PFSK-1 (cell line): ENCODE results near the gene LRRC41.

ENCODE experiments used
- FOXP2 ChIP-seq: optimal IDR thresholded peaks from 2 replicates; pipeline ENCODE3; 2011; ENCODE audit warnings: borderline replicate concordance, control low read depth, inconsistent platforms; ENCODE audit not compliant: insufficient read depth; ENCODE audit errors: extremely low read length, extremely low read depth
- POLR2AphosphoS5 ChIP-seq: IDR thresholded peaks from 2 replicates; pipeline ENCODE4 v1.6.1; 2012; ENCODE audit warnings: low read depth, mild to moderate bottlenecking, control low read depth, low read length, moderate library complexity
- SIN3A ChIP-seq: IDR thresholded peaks from 2 replicates; pipeline ENCODE4 v1.6.1; 2012; ENCODE audit warnings: mild to moderate bottlenecking, low read length, moderate library complexity, borderline replicate concordance; ENCODE audit not compliant: insufficient read depth
- TAF1 ChIP-seq: IDR thresholded peaks from 2 replicates; pipeline ENCODE4 v1.6.1; 2012; ENCODE audit warnings: low read length, control low read depth, borderline replicate concordance; ENCODE audit not compliant: insufficient read depth
- TF ChIP-seq, protein P1 (sequence below), 2 experiments: IDR thresholded peaks; 2 replicates each; pipeline versions ENCODE4 v1.6.1 to v1.8.0; 2011 to 2012; ENCODE audit warnings: low read depth in 2 of 2, low read length in 2 of 2, control low read depth in 1 of 2, inconsistent platforms in 1 of 2, mild to moderate bottlenecking in 1 of 2, moderate library complexity in 1 of 2; ENCODE audit not compliant: insufficient read depth in 1 of 2

The LRRC41 gene

GRCh38 chr1:46317323-46317722, 13.9 kb upstream of the LRRC41 start:
- TF ChIP-seq, protein P1, sequence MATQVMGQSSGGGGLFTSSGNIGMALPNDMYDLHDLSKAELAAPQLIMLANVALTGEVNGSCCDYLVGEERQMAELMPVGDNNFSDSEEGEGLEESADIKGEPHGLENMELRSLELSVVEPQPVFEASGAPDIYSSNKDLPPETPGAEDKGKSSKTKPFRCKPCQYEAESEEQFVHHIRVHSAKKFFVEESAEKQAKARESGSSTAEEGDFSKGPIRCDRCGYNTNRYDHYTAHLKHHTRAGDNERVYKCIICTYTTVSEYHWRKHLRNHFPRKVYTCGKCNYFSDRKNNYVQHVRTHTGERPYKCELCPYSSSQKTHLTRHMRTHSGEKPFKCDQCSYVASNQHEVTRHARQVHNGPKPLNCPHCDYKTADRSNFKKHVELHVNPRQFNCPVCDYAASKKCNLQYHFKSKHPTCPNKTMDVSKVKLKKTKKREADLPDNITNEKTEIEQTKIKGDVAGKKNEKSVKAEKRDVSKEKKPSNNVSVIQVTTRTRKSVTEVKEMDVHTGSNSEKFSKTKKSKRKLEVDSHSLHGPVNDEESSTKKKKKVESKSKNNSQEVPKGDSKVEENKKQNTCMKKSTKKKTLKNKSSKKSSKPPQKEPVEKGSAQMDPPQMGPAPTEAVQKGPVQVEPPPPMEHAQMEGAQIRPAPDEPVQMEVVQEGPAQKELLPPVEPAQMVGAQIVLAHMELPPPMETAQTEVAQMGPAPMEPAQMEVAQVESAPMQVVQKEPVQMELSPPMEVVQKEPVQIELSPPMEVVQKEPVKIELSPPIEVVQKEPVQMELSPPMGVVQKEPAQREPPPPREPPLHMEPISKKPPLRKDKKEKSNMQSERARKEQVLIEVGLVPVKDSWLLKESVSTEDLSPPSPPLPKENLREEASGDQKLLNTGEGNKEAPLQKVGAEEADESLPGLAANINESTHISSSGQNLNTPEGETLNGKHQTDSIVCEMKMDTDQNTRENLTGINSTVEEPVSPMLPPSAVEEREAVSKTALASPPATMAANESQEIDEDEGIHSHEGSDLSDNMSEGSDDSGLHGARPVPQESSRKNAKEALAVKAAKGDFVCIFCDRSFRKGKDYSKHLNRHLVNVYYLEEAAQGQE (IDR thresholded peaks at IDR 0.05; ENCODE audit: insufficient read depth in 1 of 2, low read depth in 2 of 2, low read length in 2 of 2): no peak
- no peak for TF ChIP-seq TAF1
- TF ChIP-seq POLR2AphosphoS5: peak; percentile 40; the same call in 1 of the 2 replicates
- TF ChIP-seq FOXP2: no peak
- no peak for TF ChIP-seq SIN3A

GRCh38 chr1:46315669-46316403, 12.4 kb upstream of the LRRC41 start:
- TF ChIP-seq, protein P1 (IDR thresholded peaks at IDR 0.05; ENCODE audit: insufficient read depth in 1 of 2, low read depth in 2 of 2, low read length in 2 of 2): no peak
- no peak for TF ChIP-seq POLR2AphosphoS5
- TF ChIP-seq FOXP2: no peak
- no peak for TF ChIP-seq SIN3A
- no peak for TF ChIP-seq TAF1

DNA sequence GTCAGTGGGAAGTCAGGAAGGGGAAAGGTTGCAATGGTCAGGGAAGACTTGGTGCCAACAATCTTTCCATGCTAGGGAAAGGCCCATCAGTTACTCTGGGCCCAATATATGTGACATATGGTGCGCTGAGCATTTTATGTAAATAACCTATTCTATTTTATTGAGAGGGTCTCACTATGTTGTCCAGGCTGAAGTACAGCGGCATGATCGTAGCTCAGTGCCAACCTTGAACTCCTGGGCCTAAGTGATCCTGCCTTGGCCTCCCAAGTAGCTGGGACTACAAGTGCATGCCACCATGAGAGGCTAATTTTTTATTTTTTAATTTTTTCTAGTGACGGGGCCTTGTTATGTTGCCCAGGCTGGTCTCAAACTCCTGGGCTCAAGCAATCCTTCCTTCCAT, 6.9 kb upstream of the LRRC41 start:
- TF ChIP-seq FOXP2 (no peak), SIN3A (no peak), POLR2AphosphoS5 (no peak), TAF1 (no peak)
- TF ChIP-seq, protein P1 (IDR thresholded peaks at IDR 0.05; ENCODE audit: insufficient read depth in 1 of 2, low read depth in 2 of 2, low read length in 2 of 2): no peak

DNA sequence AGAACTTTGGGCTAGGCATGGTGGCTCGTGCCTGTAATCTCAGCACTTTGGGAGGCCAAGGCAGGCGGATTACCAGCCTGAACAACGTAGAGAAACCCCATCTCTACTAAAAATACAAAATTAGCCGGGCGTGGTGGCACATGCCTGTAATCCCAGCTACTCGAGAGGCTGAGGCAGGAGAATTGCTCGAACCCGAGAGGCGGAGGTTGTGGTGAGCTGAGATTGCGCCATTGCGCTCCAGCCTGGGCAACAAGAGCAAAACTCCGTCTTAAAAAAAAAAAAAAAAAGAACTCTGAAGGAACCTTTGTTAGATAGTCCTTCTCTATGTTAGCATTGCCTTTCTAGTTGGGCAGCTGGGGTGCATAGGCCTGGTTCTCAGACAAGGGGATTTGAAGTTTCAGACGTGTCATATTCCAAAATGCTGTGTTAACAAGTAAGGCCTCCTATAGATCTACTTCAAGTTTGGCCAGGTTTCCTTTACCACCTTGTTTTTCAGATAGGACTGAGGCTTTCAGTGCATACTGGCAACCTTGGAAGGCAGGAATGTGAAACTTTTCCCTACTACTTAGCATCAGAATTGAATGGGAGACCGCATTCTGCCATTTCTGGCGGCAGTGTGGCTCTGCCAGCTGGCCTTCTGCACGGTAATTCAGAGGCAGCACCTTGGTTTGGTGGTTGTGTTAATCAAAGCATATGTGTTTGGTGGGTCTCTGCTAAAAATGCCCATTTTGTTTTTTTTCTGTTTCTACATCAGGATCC, 6.2 kb upstream of the LRRC41 start:
- no peak for TF ChIP-seq FOXP2
- TF ChIP-seq, protein P1 (IDR thresholded peaks at IDR 0.05; ENCODE audit: insufficient read depth in 1 of 2, low read depth in 2 of 2, low read length in 2 of 2): no peak
- no peak for TF ChIP-seq TAF1
- TF ChIP-seq POLR2AphosphoS5: no peak
- no peak for TF ChIP-seq SIN3A
